K562 (cell line): ENCODE data around the gene PSMD8. TPM values are rescaled to one million over a fixed set of nuclear protein-coding genes. Genes with fewer than 3 reads are reported as not detected.

Source experiments
- BRD9 ChIP-seq: fragments of 450-650 bp; IDR thresholded peaks from 2 replicates; pipeline ENCODE4 v1.6.1; 2018; ENCODE audit warnings: low read depth; ENCODE audit not compliant: partially characterized antibody
- CCNT2 ChIP-seq: IDR thresholded peaks from 2 replicates; pipeline ENCODE4 v1.6.1; 2011; ENCODE audit warnings: borderline replicate concordance, low read depth, mild to moderate bottlenecking, moderate library complexity, mixed read lengths, low read length; ENCODE audit not compliant: insufficient read length; ENCODE audit errors: extremely low read depth
- ELF2 ChIP-seq: fragments of 250-450 bp; sonication (Bioruptor Pico); IDR thresholded peaks from 2 replicates; pipeline ENCODE4 v1.5.0; 2021; ENCODE audit warnings: mild to moderate bottlenecking
- ETV6 ChIP-seq, 3 experiments: fragments of 150-350 bp in 1 of 3; sonication (generic) in 1 of 3; formaldehyde crosslinking in 1 of 3; IDR thresholded peaks; 2 replicates each; pipeline versions ENCODE4 v1.6.1 to v1.8.0; 2014 to 2022; ENCODE audit warnings: borderline replicate concordance in 2 of 3, low read depth in 2 of 3, antibody characterized with exemption in 1 of 3, low read length in 1 of 3, mild to moderate bottlenecking in 1 of 3, missing genetic modification reagents in 1 of 3
- KDM2B ChIP-seq: fragments of 250-450 bp; sonication (Bioruptor Pico); IDR thresholded peaks from 2 replicates; pipeline ENCODE4 v1.8.0; 2021; ENCODE audit warnings: mild to moderate bottlenecking, moderate library complexity
- MTA3 ChIP-seq: fragments of 450-650 bp; formaldehyde crosslinking; IDR thresholded peaks from 2 replicates; pipeline ENCODE4 v1.6.1; 2017; ENCODE audit warnings: mild to moderate bottlenecking, borderline replicate concordance
- MYNN ChIP-seq, 2 experiments: sonication (generic); formaldehyde crosslinking in 1 of 2; IDR thresholded peaks; 2 replicates each; pipeline versions ENCODE4 v1.5.0 to v1.6.1; 2016 to 2020; ENCODE audit warnings: antibody characterized with exemption in 1 of 2, missing genetic modification reagents in 1 of 2
- PCBP1 ChIP-seq: fragments of 200-400 bp; formaldehyde crosslinking; IDR thresholded peaks from 2 replicates; pipeline ENCODE4 v1.6.1; 2018; ENCODE audit warnings: mild to moderate bottlenecking, low read depth, low read length; ENCODE audit not compliant: poor library complexity, severe bottlenecking
- PRPF4 ChIP-seq: fragments of 200-400 bp; formaldehyde crosslinking; IDR thresholded peaks from one replicate; pipeline ENCODE4 v1.6.1; 2017; ENCODE audit warnings: low read length, low read depth, mild to moderate bottlenecking; ENCODE audit not compliant: insufficient read depth, poor library complexity, severe bottlenecking
- ZNF239 ChIP-seq: fragments of 250-450 bp; sonication (Bioruptor Pico); IDR thresholded peaks from 2 replicates; pipeline ENCODE4 v1.4.0; 2020; ENCODE audit warnings: mild to moderate bottlenecking
- ZNF347 ChIP-seq: fragments of 450-650 bp; formaldehyde crosslinking; IDR thresholded peaks from 2 replicates; pipeline ENCODE4 v1.4.0; 2020; ENCODE audit warnings: low read depth, mild to moderate bottlenecking, moderate library complexity
- polyA plus RNA-seq, 8 experiments: library from polyadenylated mRNA; depleted of rRNA in 4 of 8; stranded (reverse) in 5 of 8; unstranded in 3 of 8; fragments of >200 nt; fragmentation: Nextera tagmentation in 2 of 8; fragmentation: Illumina TruSeq in 1 of 8; extraction: Ambion mirVana in 2 of 8; extraction: Trizol in 1 of 8; gene quantifications; 2 replicates each; pipeline versions ENCODE4 v1.2.1 to v1.2.3, GENCODE V29; 2011 to 2014; ENCODE audit warnings: inconsistent platforms in 1 of 8, missing spikeins in 1 of 8
- total RNA-seq, 7 experiments: library from RNA; depleted of rRNA in 6 of 7; stranded (reverse); fragments of >200 nt in 6 of 7; fragmentation: Illumina TruSeq in 2 of 7; extraction: Trizol in 2 of 7; gene quantifications; 2 replicates each; pipeline versions ENCODE4 v1.2.1 to v1.2.3, GENCODE V29; 2011 to 2021; ENCODE audit warnings: low replicate concordance in 1 of 7
- TF ChIP-seq, protein P1 (sequence below): fragments of 450-650 bp; IDR thresholded peaks from 2 replicates; pipeline ENCODE4 v1.6.1; 2017; ENCODE audit warnings: antibody characterized with exemption
- TF ChIP-seq, protein P2 (sequence below): IDR thresholded peaks from 2 replicates; pipeline ENCODE4 v1.6.1; 2016; ENCODE audit warnings: missing genetic modification characterization, missing compliant biosample characterization

PSMD8 gene
- total and polyA plus RNA-seq, 9 of the 15 experiments (the other 6 are each of a cell fraction or from before 2014, with no cell fraction given), result 130 to 583 (median 315) TPM

DNA sequence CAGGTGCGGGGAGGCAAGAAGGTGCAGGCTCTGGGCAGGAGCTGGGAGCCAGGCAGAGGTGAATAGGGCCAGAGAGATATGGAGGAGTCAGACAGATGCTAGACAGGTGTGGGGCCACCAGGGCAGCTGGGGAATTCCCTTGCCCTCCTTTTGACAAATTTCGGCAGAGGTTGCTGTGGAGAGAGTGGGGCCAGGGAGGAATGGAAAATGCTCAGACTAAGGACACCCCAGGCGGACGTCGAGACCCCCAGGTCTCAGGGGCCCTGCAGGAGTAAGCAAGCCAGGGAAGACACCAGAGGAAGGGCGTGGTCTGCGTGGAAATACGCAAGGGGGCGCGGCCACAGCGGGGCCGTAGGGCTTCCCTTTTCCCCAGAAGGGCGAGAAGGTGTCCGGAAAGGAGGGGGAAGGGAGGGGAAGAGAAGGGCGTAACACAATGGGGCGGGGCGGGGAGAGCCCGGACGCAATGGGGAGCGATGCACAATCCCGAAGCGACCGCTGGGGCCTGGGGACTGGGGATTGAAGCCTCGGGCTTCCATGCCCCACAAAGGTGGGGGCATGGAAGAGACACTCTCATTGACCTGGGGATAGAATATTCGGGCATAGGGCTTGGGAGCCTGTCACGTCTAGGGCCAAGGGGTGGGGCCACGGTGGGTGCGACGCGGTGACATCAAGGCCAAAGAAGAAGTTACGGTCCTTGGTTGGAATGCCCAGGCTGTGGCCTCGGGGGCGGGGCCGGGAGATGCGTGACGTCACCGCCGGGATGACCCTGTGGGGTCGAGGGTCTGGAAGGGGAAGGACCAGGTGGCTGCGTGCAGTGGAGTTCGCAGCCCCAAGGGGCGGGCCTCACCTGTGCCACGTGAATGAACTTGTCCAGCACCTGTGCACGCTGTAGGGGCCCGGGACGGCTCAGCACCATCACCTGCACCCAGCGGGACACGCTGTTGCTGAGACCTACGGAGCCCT, 43.5 kb downstream of the PSMD8 start (continued):
- no peak for TF ChIP-seq ZNF239 (CRISPR knock-in tag)
- no peak for TF ChIP-seq CCNT2
- TF ChIP-seq BRD9, result no peak
- no peak for TF ChIP-seq KDM2B
- no peak for TF ChIP-seq ZNF347 (CRISPR knock-in tag)
- TF ChIP-seq MTA3, result peak; percentile 75; the same call in 1 of the 2 replicates
- no peak for TF ChIP-seq PRPF4
- TF ChIP-seq ELF2 (CRISPR knock-in tag), result no peak
- peak in 1 of 2 experiments; percentile 72; a peak in 2 of 4 replicates for TF ChIP-seq ETV6 (IDR thresholded peaks at IDR 0.05; ENCODE audit: borderline replicate concordance in 1 of 2, low read depth in 2 of 2, low read length in 1 of 2)
- no peak for TF ChIP-seq ETV6 (CRISPR knock-in tag; IDR thresholded peaks at IDR 0.05; ENCODE audit: borderline replicate concordance)
- TF ChIP-seq, protein P1, sequence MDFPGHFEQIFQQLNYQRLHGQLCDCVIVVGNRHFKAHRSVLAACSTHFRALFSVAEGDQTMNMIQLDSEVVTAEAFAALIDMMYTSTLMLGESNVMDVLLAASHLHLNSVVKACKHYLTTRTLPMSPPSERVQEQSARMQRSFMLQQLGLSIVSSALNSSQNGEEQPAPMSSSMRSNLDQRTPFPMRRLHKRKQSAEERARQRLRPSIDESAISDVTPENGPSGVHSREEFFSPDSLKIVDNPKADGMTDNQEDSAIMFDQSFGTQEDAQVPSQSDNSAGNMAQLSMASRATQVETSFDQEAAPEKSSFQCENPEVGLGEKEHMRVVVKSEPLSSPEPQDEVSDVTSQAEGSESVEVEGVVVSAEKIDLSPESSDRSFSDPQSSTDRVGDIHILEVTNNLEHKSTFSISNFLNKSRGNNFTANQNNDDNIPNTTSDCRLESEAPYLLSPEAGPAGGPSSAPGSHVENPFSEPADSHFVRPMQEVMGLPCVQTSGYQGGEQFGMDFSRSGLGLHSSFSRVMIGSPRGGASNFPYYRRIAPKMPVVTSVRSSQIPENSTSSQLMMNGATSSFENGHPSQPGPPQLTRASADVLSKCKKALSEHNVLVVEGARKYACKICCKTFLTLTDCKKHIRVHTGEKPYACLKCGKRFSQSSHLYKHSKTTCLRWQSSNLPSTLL, result peak; percentile 93
- TF ChIP-seq, protein P2, sequence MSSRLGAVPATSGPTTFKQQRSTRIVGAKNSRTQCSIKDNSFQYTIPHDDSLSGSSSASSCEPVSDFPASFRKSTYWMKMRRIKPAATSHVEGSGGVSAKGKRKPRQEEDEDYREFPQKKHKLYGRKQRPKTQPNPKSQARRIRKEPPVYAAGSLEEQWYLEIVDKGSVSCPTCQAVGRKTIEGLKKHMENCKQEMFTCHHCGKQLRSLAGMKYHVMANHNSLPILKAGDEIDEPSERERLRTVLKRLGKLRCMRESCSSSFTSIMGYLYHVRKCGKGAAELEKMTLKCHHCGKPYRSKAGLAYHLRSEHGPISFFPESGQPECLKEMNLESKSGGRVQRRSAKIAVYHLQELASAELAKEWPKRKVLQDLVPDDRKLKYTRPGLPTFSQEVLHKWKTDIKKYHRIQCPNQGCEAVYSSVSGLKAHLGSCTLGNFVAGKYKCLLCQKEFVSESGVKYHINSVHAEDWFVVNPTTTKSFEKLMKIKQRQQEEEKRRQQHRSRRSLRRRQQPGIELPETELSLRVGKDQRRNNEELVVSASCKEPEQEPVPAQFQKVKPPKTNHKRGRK (tag), result no peak
- TF ChIP-seq PCBP1, result peak; percentile 65
- no peak for TF ChIP-seq MYNN (IDR thresholded peaks at IDR 0.05)
- no peak for TF ChIP-seq MYNN (CRISPR knock-in tag; IDR thresholded peaks at IDR 0.05)
